ENCODE measurements around the gene SLC47A1.

Gene SLC47A1

GRCh38 chr17:19570544-19571062 lies 36.9 kb downstream of the SLC47A1 start:
- Histone ChIP-seq H2AFZ (no peak overlapping the region), H3K4me2 (ENCODE audit: low read length) (no peak overlapping the region), H3K9me3 (ENCODE audit: control insufficient read depth, low read length) (no peaks in the 10 kb centered on the region), H3K9ac (no peak overlapping the region), H3K27me3 (ENCODE audit: control insufficient read depth, insufficient read depth, low read length) (no peaks in the 10 kb centered on the region), H3K27ac (no peak overlapping the region), H3K4me1 (no peaks in the 10 kb centered on the region), H3K79me2 (no peaks in the 10 kb centered on the region), H3K4me3 (ENCODE audit: low read depth, low read length) (no peak overlapping the region), H3K36me3 (ENCODE audit: control insufficient read depth, insufficient read depth, low read length) (no peaks in the 10 kb centered on the region)
- TF ChIP-seq, protein P1, sequence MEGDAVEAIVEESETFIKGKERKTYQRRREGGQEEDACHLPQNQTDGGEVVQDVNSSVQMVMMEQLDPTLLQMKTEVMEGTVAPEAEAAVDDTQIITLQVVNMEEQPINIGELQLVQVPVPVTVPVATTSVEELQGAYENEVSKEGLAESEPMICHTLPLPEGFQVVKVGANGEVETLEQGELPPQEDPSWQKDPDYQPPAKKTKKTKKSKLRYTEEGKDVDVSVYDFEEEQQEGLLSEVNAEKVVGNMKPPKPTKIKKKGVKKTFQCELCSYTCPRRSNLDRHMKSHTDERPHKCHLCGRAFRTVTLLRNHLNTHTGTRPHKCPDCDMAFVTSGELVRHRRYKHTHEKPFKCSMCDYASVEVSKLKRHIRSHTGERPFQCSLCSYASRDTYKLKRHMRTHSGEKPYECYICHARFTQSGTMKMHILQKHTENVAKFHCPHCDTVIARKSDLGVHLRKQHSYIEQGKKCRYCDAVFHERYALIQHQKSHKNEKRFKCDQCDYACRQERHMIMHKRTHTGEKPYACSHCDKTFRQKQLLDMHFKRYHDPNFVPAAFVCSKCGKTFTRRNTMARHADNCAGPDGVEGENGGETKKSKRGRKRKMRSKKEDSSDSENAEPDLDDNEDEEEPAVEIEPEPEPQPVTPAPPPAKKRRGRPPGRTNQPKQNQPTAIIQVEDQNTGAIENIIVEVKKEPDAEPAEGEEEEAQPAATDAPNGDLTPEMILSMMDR (IDR thresholded peaks at IDR 0.05): no peak

GRCh38 chr17:19573075-19573474 lies 39.4 kb downstream of the SLC47A1 start:
- H3K36me3 ChIP-seq (ENCODE audit: control insufficient read depth, insufficient read depth, low read length): no peaks in the 10 kb centered on the region
- no peaks in the 10 kb centered on the region for H3K79me2 ChIP-seq
- H3K4me2 ChIP-seq (ENCODE audit: low read length): no peak overlapping the region
- H3K4me1 ChIP-seq: no peaks in the 10 kb centered on the region
- no peak overlapping the region for H2AFZ ChIP-seq
- H3K27me3 ChIP-seq (ENCODE audit: control insufficient read depth, insufficient read depth, low read length): no peaks in the 10 kb centered on the region
- no peaks in the 10 kb centered on the region for H3K9me3 ChIP-seq (ENCODE audit: control insufficient read depth, low read length)
- H3K9ac ChIP-seq: no peak overlapping the region
- H3K4me3 ChIP-seq (ENCODE audit: low read depth, low read length): no peak overlapping the region
- no peak overlapping the region for H3K27ac ChIP-seq
- TF ChIP-seq, protein P1 (IDR thresholded peaks at IDR 0.05): no peak

GRCh38 chr17:19574956-19575355 lies 41.3 kb downstream of the SLC47A1 start:
- H3K79me2 ChIP-seq: no peaks in the 10 kb centered on the region
- H3K4me3 ChIP-seq (ENCODE audit: low read depth, low read length): no peak overlapping the region
- no peaks in the 10 kb centered on the region for H3K36me3 ChIP-seq (ENCODE audit: control insufficient read depth, insufficient read depth, low read length)
- no peak overlapping the region for H3K4me2 ChIP-seq (ENCODE audit: low read length)
- no peak overlapping the region for H2AFZ ChIP-seq
- no peaks in the 10 kb centered on the region for H3K27me3 ChIP-seq (ENCODE audit: control insufficient read depth, insufficient read depth, low read length)
- H3K27ac ChIP-seq: no peak overlapping the region
- H3K9ac ChIP-seq: no peak overlapping the region
- H3K9me3 ChIP-seq (ENCODE audit: control insufficient read depth, low read length): no peaks in the 10 kb centered on the region
- H3K4me1 ChIP-seq: no peaks in the 10 kb centered on the region
- TF ChIP-seq, protein P1 (IDR thresholded peaks at IDR 0.05): no peak

GRCh38 chr17:19578545-19578944 lies 44.9 kb downstream of the SLC47A1 start:
- Histone ChIP-seq H3K4me2 (ENCODE audit: low read length) (no peak overlapping the region), H3K9ac (no peak overlapping the region), H3K27me3 (ENCODE audit: control insufficient read depth, insufficient read depth, low read length) (no peaks in the 10 kb centered on the region), H3K36me3 (ENCODE audit: control insufficient read depth, insufficient read depth, low read length) (no peaks in the 10 kb centered on the region), H3K9me3 (ENCODE audit: control insufficient read depth, low read length) (no peaks in the 10 kb centered on the region), H3K79me2 (no peaks in the 10 kb centered on the region), H2AFZ (peak overlapping the region; percentile 83), H3K4me3 (ENCODE audit: low read depth, low read length) (no peak overlapping the region), H3K27ac (no peak overlapping the region), H3K4me1 (no peaks in the 10 kb centered on the region)
- TF ChIP-seq, protein P1 (IDR thresholded peaks at IDR 0.05): no peak

DNA sequence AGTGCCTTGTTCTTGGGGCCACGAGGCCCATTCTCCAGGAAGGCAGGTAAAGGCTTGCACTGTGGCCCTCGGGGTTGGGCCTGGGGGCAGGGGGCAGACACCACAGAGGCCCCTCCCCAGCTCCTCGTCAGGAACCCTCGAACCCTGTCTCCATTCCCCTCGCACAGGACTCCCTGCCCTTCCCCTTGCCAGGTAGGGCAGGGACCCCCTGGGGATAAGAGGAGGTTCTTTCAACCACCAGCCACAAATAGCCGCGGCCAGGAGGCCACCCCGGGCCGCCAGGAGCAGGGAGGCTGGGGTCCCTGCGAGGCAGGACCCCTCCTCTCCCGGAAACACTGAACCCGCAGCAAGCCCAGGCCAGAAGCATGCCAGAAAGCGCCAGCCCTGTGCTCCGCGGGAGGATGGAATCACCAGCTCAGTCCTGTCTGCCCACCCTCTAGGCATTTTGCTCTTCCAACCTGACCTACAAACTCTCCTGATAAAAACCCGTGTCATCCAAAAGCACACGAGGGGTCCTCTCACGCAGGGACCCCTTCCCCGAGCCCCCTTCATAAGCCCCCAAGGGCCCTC lies 45.6 kb downstream of the SLC47A1 start:
- Histone ChIP-seq H3K9ac (no peak overlapping the region), H3K4me3 (ENCODE audit: low read depth, low read length) (no peak overlapping the region)

More for the DNA sequence above, 45.6 kb downstream of the SLC47A1 start:
- Histone ChIP-seq H2AFZ (peak overlapping the region; percentile 83), H3K79me2 (no peaks in the 10 kb centered on the region), H3K27ac (no peak overlapping the region), H3K4me2 (ENCODE audit: low read length) (no peak overlapping the region), H3K36me3 (ENCODE audit: control insufficient read depth, insufficient read depth, low read length) (no peaks in the 10 kb centered on the region), H3K9me3 (ENCODE audit: control insufficient read depth, low read length) (no peaks in the 10 kb centered on the region), H3K27me3 (ENCODE audit: control insufficient read depth, insufficient read depth, low read length) (no peaks in the 10 kb centered on the region), H3K4me1 (no peaks in the 10 kb centered on the region)
- TF ChIP-seq, protein P1 (IDR thresholded peaks at IDR 0.05): no peak

Measured in parathyroid adenoma (tissue), 2 donors.